K562 (cell line): ENCODE data around the gene PYROXD2.

Source experiments
- CTCF ChIP-seq, 3 experiments: IDR thresholded peaks in 2 of 3; conservative IDR thresholded peaks in 1 of 3; 2 replicates each; pipeline ENCODE4 v1.5.1; 2011 to 2012; ENCODE audit warnings: low read length in 3 of 3, mild to moderate bottlenecking in 3 of 3, control low read depth in 2 of 3, improper control_type of control experiment in 1 of 3, inconsistent platforms in 1 of 3, low read depth in 1 of 3, mixed read lengths in 1 of 3, moderate library complexity in 1 of 3; ENCODE audit not compliant: insufficient read depth in 2 of 3
- ETS1 ChIP-seq: conservative IDR thresholded peaks from 2 replicates; pipeline ENCODE4 v1.6.1; 2011; ENCODE audit warnings: low read depth, mild to moderate bottlenecking, low read length; ENCODE audit not compliant: control insufficient read depth
- EZH2 ChIP-seq: IDR thresholded peaks from 2 replicates; pipeline ENCODE4 v1.6.1; 2012; ENCODE audit warnings: low read depth, mild to moderate bottlenecking, inconsistent platforms, low read length, borderline replicate concordance
- FOXJ3 ChIP-seq: sonication (generic); formaldehyde crosslinking; IDR thresholded peaks from 2 replicates; pipeline ENCODE4 v1.4.0; 2020; ENCODE audit warnings: mild to moderate bottlenecking, missing genetic modification reagents
- NFIC ChIP-seq: fragments of 450-650 bp; IDR thresholded peaks from 2 replicates; pipeline ENCODE4 v1.6.1; 2017; ENCODE audit warnings: mild to moderate bottlenecking, inconsistent platforms
- POLR2AphosphoS2 ChIP-seq: IDR thresholded peaks from 2 replicates; pipeline ENCODE4 v1.6.1; 2012; ENCODE audit warnings: low read length, improper control_type of control experiment
- RBM39 ChIP-seq: fragments of 200-400 bp; formaldehyde crosslinking; optimal IDR thresholded peaks from 2 replicates; pipeline ENCODE3; 2018; ENCODE audit warnings: low read depth, low read length
- TFAP4 ChIP-seq: sonication (generic); formaldehyde crosslinking; IDR thresholded peaks from 2 replicates; pipeline ENCODE4 v1.8.0; 2022; ENCODE audit warnings: missing genetic modification reagents, mild to moderate bottlenecking, moderate library complexity, borderline replicate concordance

- TF ChIP-seq NFIC (no peak), FOXJ3 (no peak), EZH2 (no peak), POLR2AphosphoS2 (no peak), TFAP4 (no peak), ETS1 (no peak), RBM39 (no peak), CTCF (IDR thresholded peaks at IDR 0.05 in 2 of 3, conservative IDR thresholded peaks at IDR 0.05 in 1 of 3; ENCODE audit: insufficient read depth in 2 of 3, low read depth in 1 of 3, low read length in 3 of 3) (no peak)
These were observed 23.9 kb downstream of the PYROXD2 start for GRCh38 chr10:98391065-98391464.
